CD4-positive, alpha-beta T cell treated with Interleukin-21 for 1 hour (primary cell): Measurements from ENCODE around the gene METTL27.
"Not testable (repeated sequence)": the region's sequence is repeated elsewhere in the genome, so short reads cannot be mapped to it uniquely, and the experiment has no call there.

Source experiments
- DNase-seq: peaks from one replicate; pipeline ENCODE4 v3.0.0-alpha.2; 2020

The METTL27 gene

GRCh38 chr7:73842067-73842976 is at the start of gene METTL27:
Gene METTL27, minus strand, starts transcription at chr7:73842516. Its CDS starts 376 bp downstream, at chr7:73842140.
- DNase-seq: peak; percentile 92

GRCh38 chr7:73891178-73891885 is 49.0 kb upstream of the METTL27 start:
- DNase-seq: no peak

GRCh38 chr7:73890555-73891147 is 48.3 kb upstream of the METTL27 start:
- DNase-seq: no peak

- no peak for DNase-seq
These were observed 46.6 kb upstream of the METTL27 start for GRCh38 chr7:73888959-73889358.

GRCh38 chr7:73887762-73888161 is 45.4 kb upstream of the METTL27 start:
- DNase-seq: no peak

GRCh38 chr7:73885975-73886798 is 43.9 kb upstream of the METTL27 start:
- no peak for DNase-seq

GRCh38 chr7:73885433-73885974 is 43.2 kb upstream of the METTL27 start:
- no peak for DNase-seq

- not testable (repeated sequence) for DNase-seq
These were observed 42.6 kb upstream of the METTL27 start for GRCh38 chr7:73884867-73885422.

- no peak for DNase-seq
These were observed 39.7 kb upstream of the METTL27 start for GRCh38 chr7:73882047-73882402.

- DNase-seq: no peak
These were observed 39.2 kb upstream of the METTL27 start for GRCh38 chr7:73881352-73882046.

GRCh38 chr7:73880755-73881328 is 38.5 kb upstream of the METTL27 start:
- no peak for DNase-seq

- no peak for DNase-seq
These were observed 37.8 kb upstream of the METTL27 start for GRCh38 chr7:73879977-73880681.

GRCh38 chr7:73876973-73877372 is 34.7 kb upstream of the METTL27 start:
- no peak for DNase-seq

GRCh38 chr7:73876361-73876760 is 34.0 kb upstream of the METTL27 start:
- no peak for DNase-seq

GRCh38 chr7:73872056-73872908 is 30.0 kb upstream of the METTL27 start:
- DNase-seq: no peak

GRCh38 chr7:73871163-73872011 is 29.1 kb upstream of the METTL27 start:
- no peak for DNase-seq

- no peak for DNase-seq
These were observed 27.8 kb upstream of the METTL27 start for GRCh38 chr7:73870041-73870492.
